Esophagus squamous epithelium (tissue), 4 donors: ENCODE data around the gene TMC1.

Experiments used
- CTCF ChIP-seq, 6 experiments: fragments of 450-650 bp in 4 of 6; fragments of 200-600 bp in 2 of 6; sonication (generic) in 2 of 6; IDR thresholded peaks; one replicate each; pipeline ENCODE4 v1.5.1; 2016 to 2019; ENCODE audit warnings: antibody characterized with exemption in 6 of 6, mild to moderate bottlenecking in 4 of 6, moderate library complexity in 4 of 6
- POLR2A ChIP-seq, 4 donors: fragments of 450-650 bp; IDR thresholded peaks; one replicate each; pipeline ENCODE4 v1.6.1; 2017; ENCODE audit warnings: antibody characterized with exemption in 4 of 4, mild to moderate bottlenecking in 4 of 4, moderate library complexity in 3 of 4

DNA sequence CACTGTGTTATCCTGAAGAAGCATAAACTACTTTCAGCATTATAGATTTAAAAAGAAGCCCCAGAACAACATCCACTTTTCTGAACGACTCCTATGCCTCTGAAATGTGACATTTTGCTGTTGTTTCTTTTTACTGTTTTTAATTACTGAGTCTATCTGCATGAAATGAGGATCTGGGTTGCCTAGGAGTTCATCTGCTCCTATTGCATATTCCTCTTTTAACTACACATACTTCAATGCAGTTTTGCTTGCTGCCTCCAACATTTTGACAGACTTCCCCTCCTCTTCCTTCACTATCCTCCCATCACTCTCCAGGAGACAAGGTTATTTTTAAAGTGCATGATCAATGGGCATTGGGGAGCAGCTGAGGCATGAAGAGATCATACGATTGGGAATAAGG lies 164.5 kb downstream of the TMC1 start:
- TF ChIP-seq POLR2A (IDR thresholded peaks at IDR 0.05) (no peak), CTCF (IDR thresholded peaks at IDR 0.05) (no peak)
